K562 (cell line): Measurements from ENCODE around the gene NR1H2. TPM values are rescaled to one million over a fixed set of nuclear protein-coding genes. Genes with fewer than 3 reads are reported as not detected.

Source experiments
- GATAD2A ChIP-seq: fragments of 450-650 bp; IDR thresholded peaks from 2 replicates; pipeline ENCODE4 v1.6.1; 2017
- HDAC1 ChIP-seq, 2 experiments: fragments of 450-650 bp; IDR thresholded peaks; 2 replicates each; pipeline ENCODE4 v1.6.1; 2016 to 2017; ENCODE audit warnings: inconsistent platforms in 1 of 2, mild to moderate bottlenecking in 1 of 2, moderate library complexity in 1 of 2
- LCOR ChIP-seq: sonication (generic); formaldehyde crosslinking; IDR thresholded peaks from 2 replicates; pipeline ENCODE4 v1.8.0; 2022; ENCODE audit warnings: mild to moderate bottlenecking, missing genetic modification reagents
- MXD1 ChIP-seq: fragments of 250-450 bp; sonication (Bioruptor Pico); IDR thresholded peaks from 2 replicates; pipeline ENCODE4 v1.8.0; 2021; ENCODE audit warnings: borderline replicate concordance, mild to moderate bottlenecking, moderate library complexity; ENCODE audit not compliant: poor library complexity, severe bottlenecking
- NFRKB ChIP-seq: fragments of 450-650 bp; IDR thresholded peaks from 2 replicates; pipeline ENCODE4 v1.6.1; 2016; ENCODE audit warnings: low read depth
- NR4A1 ChIP-seq, 2 experiments: fragments of 250-450 bp in 1 of 2; fragments of 450-650 bp in 1 of 2; sonication (Bioruptor Pico) in 1 of 2; IDR thresholded peaks; 2 replicates each; pipeline versions ENCODE4 v1.4.0 to v1.6.1; 2016 to 2020; ENCODE audit warnings: mild to moderate bottlenecking in 2 of 2, missing compliant biosample characterization in 1 of 2, missing genetic modification characterization in 1 of 2, moderate library complexity in 1 of 2
- POLR2B ChIP-seq: fragments of 450-650 bp; IDR thresholded peaks from 2 replicates; pipeline ENCODE4 v1.6.1; 2018; ENCODE audit warnings: low read depth; ENCODE audit not compliant: partially characterized antibody
- SREBF2 ChIP-seq: sonication (generic); formaldehyde crosslinking; IDR thresholded peaks from 2 replicates; pipeline ENCODE4 v1.4.0; 2020; ENCODE audit warnings: mild to moderate bottlenecking, missing genetic modification reagents
- ZNF318 ChIP-seq, 2 experiments: fragments of 450-650 bp; IDR thresholded peaks; 2 replicates each; pipeline ENCODE4 v1.6.1; 2016; ENCODE audit warnings: mild to moderate bottlenecking in 2 of 2, borderline replicate concordance in 1 of 2, low read depth in 1 of 2, moderate library complexity in 1 of 2
- ZNF398 ChIP-seq: fragments of 250-450 bp; sonication (Bioruptor Pico); IDR thresholded peaks from 2 replicates; pipeline ENCODE4 v1.8.0; 2021; ENCODE audit warnings: moderate library complexity, mild to moderate bottlenecking, inconsistent platforms
- ZNF592 ChIP-seq: fragments of 450-650 bp; IDR thresholded peaks from 2 replicates; pipeline ENCODE4 v1.6.1; 2017; ENCODE audit warnings: antibody characterized with exemption, mild to moderate bottlenecking
- polyA plus RNA-seq, 8 experiments: library from polyadenylated mRNA; depleted of rRNA in 4 of 8; stranded (reverse) in 5 of 8; unstranded in 3 of 8; fragments of >200 nt; fragmentation: Nextera tagmentation in 2 of 8; fragmentation: Illumina TruSeq in 1 of 8; extraction: Ambion mirVana in 2 of 8; extraction: Trizol in 1 of 8; gene quantifications; 2 replicates each; pipeline versions ENCODE4 v1.2.1 to v1.2.3, GENCODE V29; 2011 to 2014; ENCODE audit warnings: inconsistent platforms in 1 of 8, missing spikeins in 1 of 8
- total RNA-seq, 7 experiments: library from RNA; depleted of rRNA in 6 of 7; stranded (reverse); fragments of >200 nt in 6 of 7; fragmentation: Illumina TruSeq in 2 of 7; extraction: Trizol in 2 of 7; gene quantifications; 2 replicates each; pipeline versions ENCODE4 v1.2.1 to v1.2.3, GENCODE V29; 2011 to 2021; ENCODE audit warnings: low replicate concordance in 1 of 7

The NR1H2 gene
- total and polyA plus RNA-seq, 9 of the 15 experiments (the other 6 are each of a cell fraction or from before 2014, with no cell fraction given): 0.11 to 73.8 (median 24.0) TPM

- TF ChIP-seq ZNF318 (IDR thresholded peaks at IDR 0.05; ENCODE audit: borderline replicate concordance in 1 of 2, low read depth in 1 of 2): peak in 1 of 2 experiments; percentile 54; a peak in 1 of 4 replicates
- no peak for TF ChIP-seq NFRKB
- TF ChIP-seq ZNF592: peak; percentile 86
- TF ChIP-seq LCOR: no peak
- TF ChIP-seq ZNF398: no peak
- TF ChIP-seq HDAC1 (IDR thresholded peaks at IDR 0.05): peak in 1 of 2 experiments; percentile 56; a peak in 1 of 4 replicates
- no peak for TF ChIP-seq POLR2B
- peak; percentile 54; the same call in 1 of the 2 replicates for TF ChIP-seq GATAD2A
- TF ChIP-seq NR4A1 (CRISPR knock-in tag; IDR thresholded peaks at IDR 0.05): no peak
- TF ChIP-seq NR4A1 (tag; IDR thresholded peaks at IDR 0.05): peak; percentile 33; the same call in 1 of the 2 replicates
- no peak for TF ChIP-seq MXD1 (CRISPR knock-in tag)
- no peak for TF ChIP-seq SREBF2
Measured at GRCh38 chr19:50362656-50363424, 13.4 kb upstream of the NR1H2 start (continued).
